ENCODE results near the gene ABTB2.
A peak's percentile ranks its signal among the peaks of the same experiment; 100 is the strongest.
"Not testable (repeated sequence)": the region's sequence is repeated elsewhere in the genome, so short reads cannot be mapped to it uniquely, and the experiment has no call there.

ABTB2 gene

GRCh38 chr11:34256626-34257025 is 101.2 kb downstream of the ABTB2 start:
- DNase-seq = no peak

DNA sequence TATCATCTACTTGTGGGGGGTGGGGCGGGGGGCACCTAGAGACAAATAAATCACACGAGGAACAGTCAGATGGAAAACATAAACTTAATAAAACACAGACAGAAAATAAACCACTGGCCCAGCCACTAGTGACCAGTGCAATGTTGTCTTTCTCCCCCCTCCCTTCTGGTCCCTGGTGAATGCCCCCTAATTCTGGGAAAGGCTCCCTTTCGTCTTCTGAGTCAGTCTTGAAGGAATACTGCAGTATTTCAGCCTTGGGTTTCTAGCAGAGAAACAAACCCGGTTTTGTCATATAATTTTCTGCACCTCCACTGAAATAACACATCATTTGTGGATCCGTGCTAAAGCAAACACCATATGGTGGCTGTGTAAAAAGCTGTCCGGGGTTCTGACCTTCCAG is 101.7 kb downstream of the ABTB2 start:
- DNase-seq = no peak

DNA sequence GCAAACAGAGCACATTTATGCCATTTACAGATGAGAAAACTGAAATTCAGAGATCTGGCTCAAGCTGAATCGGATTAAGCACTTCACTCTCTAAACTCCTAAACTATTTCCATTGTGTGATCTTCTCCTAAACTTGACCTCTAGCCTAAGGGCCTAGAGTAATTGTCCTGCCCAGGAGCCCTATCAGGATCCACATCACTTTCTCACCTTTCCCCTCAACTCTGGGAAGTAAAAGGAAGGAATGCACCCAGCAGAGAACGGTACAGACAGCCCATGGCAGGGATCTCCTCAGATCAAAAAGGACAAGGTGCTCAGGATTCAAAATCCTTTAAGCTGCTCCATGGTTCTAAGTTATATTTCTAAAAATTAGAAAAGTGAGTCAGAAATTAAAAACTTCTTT is 102.7 kb downstream of the ABTB2 start:
- no peak for DNase-seq

DNA sequence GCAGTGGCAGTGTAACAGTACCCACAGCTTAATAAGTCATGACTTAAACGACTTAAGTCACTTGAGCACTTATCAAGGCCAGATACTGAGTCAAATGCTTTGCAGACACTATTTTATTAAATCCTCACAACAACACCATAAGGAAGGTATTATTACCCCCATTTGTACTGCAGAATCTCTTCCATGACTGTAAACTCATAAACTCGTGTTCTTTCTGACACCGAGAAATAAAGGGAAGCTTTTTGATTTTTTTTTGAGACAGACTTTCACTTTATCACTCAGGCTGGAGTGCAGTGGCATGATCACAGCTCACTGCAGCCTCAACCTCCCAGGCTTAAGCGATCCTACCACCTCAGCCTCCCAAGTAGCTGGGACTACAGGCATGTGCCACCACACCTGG is 103.8 kb downstream of the ABTB2 start:
- no peak for DNase-seq

- no peak for DNase-seq
Measured at GRCh38 chr11:34252651-34253050, 105.2 kb downstream of the ABTB2 start.

GRCh38 chr11:34252015-34252414 is 105.8 kb downstream of the ABTB2 start:
- DNase-seq = no peak

- no peak for DNase-seq
Measured at GRCh38 chr11:34251589-34251980, 106.2 kb downstream of the ABTB2 start.

DNA sequence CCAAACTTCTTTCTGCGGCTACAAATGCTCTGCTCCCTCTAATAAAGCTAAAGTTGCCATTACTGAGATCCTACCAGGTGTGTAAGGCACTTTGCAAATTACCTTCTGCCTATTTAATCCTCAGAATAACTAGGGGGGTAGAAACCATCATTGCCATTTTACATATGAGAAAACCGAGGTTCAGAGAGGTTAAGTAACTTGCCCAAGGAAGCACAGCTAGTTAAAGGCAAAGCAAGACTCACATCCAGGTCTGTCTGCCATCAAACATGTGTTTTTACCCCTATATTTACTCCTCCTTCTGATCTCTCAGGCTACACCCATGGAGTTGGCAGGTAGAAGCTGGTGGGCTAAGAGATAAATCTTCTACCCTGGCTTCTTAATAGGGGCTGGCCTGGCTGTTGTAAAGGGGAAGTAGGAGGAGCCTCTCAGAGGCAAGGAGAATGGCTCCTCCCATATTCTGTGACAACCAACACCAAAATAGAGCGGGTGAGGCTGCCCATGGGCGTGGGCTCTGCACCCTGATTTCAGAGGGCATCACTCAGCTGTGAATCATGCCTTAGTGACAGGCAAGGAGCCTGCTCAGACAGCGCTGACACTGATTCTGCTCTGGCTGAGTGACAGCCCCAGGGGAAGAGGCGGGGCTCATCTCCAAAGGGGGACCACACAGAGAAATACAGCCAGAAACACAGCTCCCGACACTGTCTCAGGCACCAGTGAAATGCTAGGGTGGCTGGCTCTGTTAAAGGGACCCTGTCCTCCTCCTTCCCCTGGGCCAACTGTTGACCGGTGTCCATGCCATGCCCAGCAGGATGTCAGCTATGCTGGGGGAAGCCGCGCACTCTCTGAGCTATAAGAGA is 106.8 kb downstream of the ABTB2 start:
- DNase-seq = peak; percentile 53

DNA sequence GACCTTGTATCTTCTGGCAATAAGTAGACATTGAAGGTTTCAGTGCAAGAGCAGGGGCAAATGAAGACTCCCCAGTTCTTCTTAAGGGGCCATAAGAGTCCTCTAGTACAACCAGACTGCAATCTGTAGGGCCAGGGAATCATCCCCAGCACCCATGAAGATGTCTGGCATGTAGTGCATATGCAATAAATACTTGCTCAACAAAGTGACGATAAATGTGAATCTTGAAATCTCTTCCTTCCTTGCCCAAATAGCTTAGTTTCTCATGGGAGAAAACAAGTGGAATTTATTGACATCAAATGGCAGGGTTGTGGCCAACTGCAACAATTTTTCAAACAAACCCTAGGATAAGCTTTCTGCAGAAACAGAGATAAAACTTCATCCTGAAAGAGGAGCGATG is 107.6 kb downstream of the ABTB2 start:
- DNase-seq = no peak

DNA sequence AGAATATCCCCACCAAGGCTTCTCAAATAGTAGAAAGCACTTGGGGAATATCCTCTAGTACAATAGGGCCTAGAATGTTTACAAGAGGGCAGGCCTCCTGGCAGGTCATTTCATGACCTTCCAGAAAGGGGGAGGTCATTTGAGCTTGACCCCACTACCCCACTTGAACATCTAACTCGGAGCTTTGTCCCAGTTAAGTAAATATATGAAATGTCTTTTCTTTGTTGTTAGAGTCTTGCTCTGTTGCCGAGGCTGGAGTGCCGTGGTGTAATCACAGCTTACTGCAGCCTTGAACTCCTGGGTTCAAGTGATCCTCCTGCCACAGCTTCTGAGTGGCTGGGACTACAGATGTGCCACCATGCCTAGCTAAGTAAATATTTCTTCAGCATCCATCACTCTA is 108.4 kb downstream of the ABTB2 start:
- DNase-seq = no peak

DNA sequence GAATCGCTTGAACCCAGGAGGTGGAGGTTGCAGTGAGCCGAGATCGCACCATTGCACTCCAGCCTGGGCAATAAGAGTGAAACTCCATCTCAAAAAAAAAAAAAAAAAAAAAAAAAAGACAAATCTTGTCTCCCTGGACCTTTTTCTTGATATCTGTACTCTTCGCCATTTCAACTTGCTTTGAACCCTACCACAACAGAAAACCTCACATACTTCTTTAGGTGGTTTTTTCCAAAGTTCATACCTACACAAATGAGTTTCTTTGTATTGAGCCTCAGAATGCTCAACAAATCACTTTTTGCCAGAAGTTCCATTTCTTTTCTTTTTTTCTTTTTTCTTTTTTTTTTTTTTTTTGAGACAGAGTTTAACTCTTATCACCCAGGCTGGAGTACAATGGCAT is 111.3 kb downstream of the ABTB2 start:
- not testable (repeated sequence) for DNase-seq

GRCh38 chr11:34245041-34245440 is 112.8 kb downstream of the ABTB2 start:
- DNase-seq = peak; percentile 70

DNA sequence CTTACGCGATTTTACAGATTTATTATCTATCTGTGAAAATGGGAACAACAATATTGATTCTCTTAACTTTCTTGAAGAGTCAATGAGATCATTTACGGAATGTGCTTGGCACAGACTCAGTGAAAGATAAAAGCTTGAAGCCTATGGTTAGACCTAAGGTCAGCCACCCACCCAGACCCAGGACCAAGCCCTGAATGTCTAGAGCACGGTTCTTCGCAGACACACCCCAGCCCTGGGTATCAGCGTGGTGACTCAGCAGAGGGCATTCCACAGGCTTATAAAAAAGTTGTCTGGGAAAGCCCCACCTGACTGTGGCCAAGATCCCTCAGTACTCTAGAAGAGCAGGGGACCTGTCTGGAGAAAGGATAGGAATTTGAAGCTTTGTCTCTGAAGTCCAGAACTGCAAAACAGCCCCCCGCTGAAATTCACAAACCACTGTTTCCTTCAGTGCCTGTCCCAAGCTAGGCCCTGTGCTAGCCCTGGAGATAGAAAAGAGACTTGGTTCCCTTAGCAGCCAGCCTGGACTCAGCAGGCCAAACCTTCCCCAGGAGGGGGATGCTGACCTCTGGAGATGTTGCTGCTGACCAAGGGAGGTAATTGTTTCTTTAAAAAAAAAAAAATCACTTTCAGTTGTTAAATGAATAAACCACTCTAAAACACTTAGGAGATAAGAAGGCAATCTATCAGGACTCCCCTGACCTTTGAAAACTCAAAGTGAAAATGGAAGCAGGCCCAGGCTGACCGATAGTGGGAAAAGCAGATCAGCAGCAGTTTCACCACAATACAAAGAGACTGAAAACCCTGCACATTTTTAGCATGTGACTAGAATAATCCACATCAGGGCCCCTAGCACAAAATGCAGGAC is 114.0 kb downstream of the ABTB2 start:
- DNase-seq = peak; percentile 88

DNA sequence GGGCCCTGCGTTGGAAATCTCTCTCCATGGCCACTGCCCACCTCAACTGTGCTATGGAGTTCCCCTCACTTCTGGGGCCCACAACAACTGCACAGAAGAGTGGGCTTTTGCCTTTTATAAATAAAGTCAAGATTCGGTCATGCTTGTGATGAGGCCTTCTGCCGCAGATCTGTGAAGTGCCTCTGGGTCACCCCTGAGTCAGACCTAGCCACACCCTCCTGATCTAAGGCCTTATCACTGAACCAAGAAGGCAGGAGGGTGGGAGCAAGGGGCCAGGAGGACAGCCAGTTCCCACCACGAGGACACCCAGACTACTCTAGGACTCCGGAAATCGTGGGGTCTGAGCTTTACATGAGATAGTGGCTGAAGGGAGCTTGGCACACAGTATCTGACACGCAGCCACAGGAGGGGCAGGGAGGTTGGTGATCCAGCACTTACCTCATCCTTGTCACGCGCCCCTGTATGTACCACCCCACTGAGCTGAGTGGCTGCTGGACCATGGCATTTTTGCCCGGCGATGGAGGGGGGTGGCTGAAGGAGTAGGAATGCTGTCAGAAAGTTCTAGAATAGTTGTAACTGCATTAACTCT is 115.7 kb downstream of the ABTB2 start:
- DNase-seq = no peak

DNA sequence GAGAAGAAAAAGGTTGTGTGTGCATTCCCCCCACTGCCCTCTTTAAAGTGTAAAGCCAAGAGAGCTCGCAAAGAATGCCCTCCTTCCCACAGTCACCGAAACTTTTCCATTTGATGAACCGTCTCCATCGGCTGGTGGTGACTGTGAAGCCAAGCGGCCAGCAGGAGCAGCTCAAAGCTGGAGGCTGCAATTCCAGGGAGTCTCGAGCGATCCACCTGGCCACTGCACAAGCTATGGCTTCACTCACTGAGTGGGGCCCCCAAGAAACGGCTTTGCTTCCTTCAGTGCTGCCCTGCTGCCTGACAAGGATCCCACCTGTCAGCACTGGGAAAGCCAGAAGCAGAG is 117.7 kb downstream of the ABTB2 start:
- no peak for DNase-seq

DNA sequence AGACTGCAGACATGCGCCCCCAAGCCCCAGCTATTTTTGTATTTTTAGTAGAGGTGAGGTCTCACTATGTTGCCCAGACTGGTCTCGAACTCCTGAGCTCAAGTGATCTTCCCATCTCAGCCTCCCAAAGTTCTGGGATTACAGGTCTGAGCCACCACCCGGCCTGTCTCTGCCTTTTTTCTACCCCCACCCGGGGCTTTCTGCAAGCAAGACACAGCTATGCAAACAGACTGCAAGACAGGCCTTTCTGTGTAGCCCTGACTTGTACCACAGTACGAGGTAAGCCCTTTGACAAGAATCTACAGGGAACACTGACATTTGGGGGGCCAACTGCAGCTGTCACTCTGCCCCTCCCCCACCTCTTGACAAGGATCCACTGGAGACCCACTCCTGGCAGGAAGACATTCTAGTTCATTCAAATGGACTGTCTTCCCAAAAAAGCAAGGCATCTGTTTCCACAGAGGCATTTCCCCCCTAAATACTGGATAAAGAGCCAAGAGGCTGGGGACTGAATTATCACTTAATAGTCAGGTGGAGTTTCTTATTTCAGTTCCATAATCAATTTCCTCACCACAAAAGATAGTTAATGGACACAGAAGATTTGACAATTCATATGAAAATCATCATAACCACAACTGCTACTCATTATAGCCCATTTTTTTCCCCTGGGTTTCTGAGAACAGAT is 118.2 kb downstream of the ABTB2 start:
- DNase-seq = peak; percentile 13

- no peak for DNase-seq
Measured at GRCh38 chr11:34238966-34239365, 118.8 kb downstream of the ABTB2 start.

DNA sequence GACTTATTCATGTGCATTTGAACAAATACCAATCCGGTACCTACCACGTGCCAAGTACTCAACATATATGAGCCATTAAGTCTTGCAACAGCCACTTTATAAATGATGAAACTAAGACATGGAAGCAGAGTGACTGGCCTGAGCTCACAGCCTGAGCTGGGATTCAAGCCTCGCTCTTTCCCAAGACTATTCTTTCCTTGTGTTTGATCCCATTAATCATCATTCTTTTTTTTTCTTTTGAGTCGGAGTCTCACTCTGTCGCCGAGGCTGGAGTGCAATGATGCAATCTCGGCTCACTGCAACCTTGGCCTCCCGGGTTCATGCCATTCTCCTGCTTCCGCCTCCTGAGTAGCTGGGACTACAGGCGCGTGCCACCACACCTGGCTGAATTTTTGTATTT is 119.3 kb downstream of the ABTB2 start:
- no peak for DNase-seq

DNA sequence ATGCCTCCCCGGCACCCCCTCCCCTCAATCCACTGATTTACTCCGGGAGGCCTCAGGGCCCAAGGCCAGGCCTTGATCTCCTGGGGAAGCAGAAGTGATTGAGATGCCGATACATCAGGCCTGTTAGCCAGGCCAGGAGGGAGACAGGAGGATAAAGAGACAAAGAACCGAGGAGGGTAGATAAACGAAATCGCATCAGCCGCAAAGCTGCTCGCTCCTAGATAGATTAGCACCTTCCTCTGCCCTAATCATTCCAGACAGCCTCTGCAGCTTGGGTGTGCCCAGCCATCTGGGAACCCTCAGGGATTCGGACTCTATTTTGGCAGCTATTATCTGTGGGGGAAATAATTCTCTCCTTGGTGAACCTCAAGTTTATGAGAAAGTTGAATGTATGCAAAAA is 121.2 kb downstream of the ABTB2 start:
- no peak for DNase-seq

DNA sequence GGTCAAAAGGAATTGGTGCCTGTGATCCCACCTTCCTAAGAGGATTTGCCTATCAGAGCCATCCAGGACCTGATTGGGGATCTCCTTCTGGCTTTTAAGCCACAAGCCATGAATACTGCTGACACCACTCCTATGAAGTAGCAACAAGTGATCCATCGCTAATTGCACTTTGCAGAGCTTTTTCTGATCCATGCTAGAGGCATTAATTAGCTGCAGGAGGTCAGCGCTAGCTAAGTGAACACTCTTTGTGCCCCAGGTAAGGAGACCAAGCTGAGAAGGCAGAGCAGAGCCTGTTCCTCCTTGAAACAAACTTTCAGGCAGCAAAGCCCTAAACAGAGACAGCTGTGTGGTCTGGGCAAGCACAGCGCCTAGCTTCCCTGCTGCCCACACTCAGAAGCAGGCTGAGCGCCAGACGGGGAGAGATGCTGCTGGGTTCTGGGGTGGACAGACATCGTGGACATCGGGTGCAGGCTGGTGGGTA is 122.2 kb downstream of the ABTB2 start:
- no peak for DNase-seq

DNA sequence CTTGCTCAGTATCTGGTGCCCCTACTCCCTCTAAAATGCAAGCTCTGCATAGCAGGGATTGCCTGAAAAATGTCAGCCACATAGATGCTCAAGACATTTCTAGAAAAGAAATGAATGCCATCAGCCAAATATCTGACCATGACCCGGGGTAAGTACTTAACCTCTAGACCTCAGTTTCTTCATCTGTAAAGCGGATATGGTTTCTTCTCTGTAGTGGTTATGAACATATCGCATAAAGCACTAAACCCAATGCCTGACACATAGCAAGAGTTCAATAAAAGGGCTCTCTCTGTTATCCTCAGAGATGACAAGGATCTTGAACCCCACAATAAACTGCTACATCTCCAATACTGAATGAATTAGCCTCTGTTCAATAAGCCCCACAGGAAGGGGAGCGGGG is 122.6 kb downstream of the ABTB2 start:
- peak; percentile 79 for DNase-seq

- peak; percentile 83 for DNase-seq
Measured at GRCh38 chr11:34234086-34234740, 123.6 kb downstream of the ABTB2 start.

GRCh38 chr11:34233215-34233614 is 124.6 kb downstream of the ABTB2 start:
- no peak for DNase-seq

Data from activated CD4-positive, alpha-beta T cell treated with anti-CD3 and anti-CD28 coated beads, Interleukin-10, Interleukin-2, amounts not matched to agents 100 ng/mL and 50 ng/mL, durations not matched to agents 16 hours and 8 hours (primary cell).